SIG-M5 treated with dmso at 0.1 percent for 504 hours (cell line): ENCODE results near the gene TEKT5.
"Not testable (repeated sequence)": the region's sequence is repeated elsewhere in the genome, so short reads cannot be mapped to it uniquely, and the experiment has no call there.

Source experiments
- DNase-seq: peaks from one replicate; lab custom pipeline; 2025; ENCODE audit not compliant: unreplicated experiment; lab: John Stamatoyannopoulos, UW

TEKT5 gene

GRCh38 chr16:10660950-10661635 is 33.6 kb downstream of the TEKT5 start:
- no peak for DNase-seq

- DNase-seq, result no peak
Observed at GRCh38 chr16:10658943-10659342, 35.8 kb downstream of the TEKT5 start.

GRCh38 chr16:10657925-10658324 is 36.8 kb downstream of the TEKT5 start:
- DNase-seq, result no peak

- DNase-seq, result no peak
Observed at GRCh38 chr16:10656618-10657017, 38.1 kb downstream of the TEKT5 start.

GRCh38 chr16:10655415-10655977 is 39.2 kb downstream of the TEKT5 start:
- DNase-seq, result no peak

GRCh38 chr16:10654592-10655414 is 39.9 kb downstream of the TEKT5 start:
- no peak for DNase-seq

- DNase-seq, result no peak
Observed at GRCh38 chr16:10652730-10653590, 41.8 kb downstream of the TEKT5 start.

GRCh38 chr16:10649098-10649497 is 45.6 kb downstream of the TEKT5 start:
- not testable (repeated sequence) for DNase-seq

GRCh38 chr16:10647721-10648296 is 46.9 kb downstream of the TEKT5 start:
- no peak for DNase-seq

GRCh38 chr16:10647264-10647720 is 47.4 kb downstream of the TEKT5 start:
- DNase-seq, result no peak

- DNase-seq, result no peak
Observed at GRCh38 chr16:10646581-10647263, 48.0 kb downstream of the TEKT5 start.

GRCh38 chr16:10646228-10646580 is 48.5 kb downstream of the TEKT5 start:
- no peak for DNase-seq

GRCh38 chr16:10644092-10644491 is 50.6 kb downstream of the TEKT5 start:
- no peak for DNase-seq

- DNase-seq, result no peak
Observed at GRCh38 chr16:10642964-10643363, 51.8 kb downstream of the TEKT5 start.

- DNase-seq, result no peak
Observed at GRCh38 chr16:10641953-10642949, 52.5 kb downstream of the TEKT5 start.

- no peak for DNase-seq
Observed at GRCh38 chr16:10641555-10641952, 53.2 kb downstream of the TEKT5 start.

GRCh38 chr16:10640934-10641333 is 53.8 kb downstream of the TEKT5 start:
- no peak for DNase-seq

- no peak for DNase-seq
Observed at GRCh38 chr16:10638101-10638500, 56.6 kb downstream of the TEKT5 start.
